Stimulated activated CD4-positive, alpha-beta T cell treated with anti-CD3 and anti-CD28 coated beads, Interleukin-2, amount 100 ng/mL, for 4 hours (primary cell): ENCODE data around the gene PIF1.
A peak's percentile ranks its signal among the peaks of the same experiment; 100 is the strongest.
"Not testable (repeated sequence)": the region's sequence is repeated elsewhere in the genome, so short reads cannot be mapped to it uniquely, and the experiment has no call there.

Experiments
- DNase-seq: peaks from one replicate; pipeline ENCODE4 v3.0.0-alpha.2; 2020; ENCODE audit warnings: low read depth

Gene PIF1

GRCh38 chr15:64847876-64848716 lies 22.6 kb upstream of the PIF1 start:
- no peak for DNase-seq

GRCh38 chr15:64847448-64847847 lies 22.0 kb upstream of the PIF1 start:
- DNase-seq, result no peak

GRCh38 chr15:64847016-64847415 lies 21.6 kb upstream of the PIF1 start:
- DNase-seq, result no peak

GRCh38 chr15:64845831-64846595 lies 20.6 kb upstream of the PIF1 start:
- no peak for DNase-seq

- DNase-seq, result no peak
These were observed 19.8 kb upstream of the PIF1 start for GRCh38 chr15:64845183-64845611.

DNA sequence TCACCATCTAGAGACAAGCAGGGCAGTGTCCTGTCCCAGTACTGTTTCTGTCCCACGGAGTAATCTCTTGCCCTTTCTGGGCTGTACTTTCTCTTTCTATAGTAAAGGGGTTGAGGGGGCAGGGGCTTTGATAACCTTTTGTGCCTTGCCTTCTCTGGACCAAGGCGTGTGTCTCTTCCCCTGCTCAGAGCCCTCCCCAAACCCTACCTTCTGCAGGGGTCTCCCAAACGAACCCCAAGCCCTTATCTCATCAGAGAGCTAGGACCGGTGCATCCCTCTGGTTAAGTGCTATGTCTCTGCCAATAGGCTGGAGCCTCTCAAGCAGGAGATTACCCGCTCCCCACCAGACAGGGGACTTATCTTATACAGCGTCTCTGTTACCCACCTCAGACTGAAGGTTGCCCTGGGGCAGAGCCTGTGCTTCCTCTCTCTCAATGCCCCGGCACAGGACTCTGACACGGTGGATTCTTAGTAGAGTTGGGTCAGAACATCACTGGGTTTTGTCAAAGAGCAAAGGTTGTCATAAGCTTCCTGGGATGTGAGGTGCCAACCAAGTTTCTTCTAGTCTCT lies 19.2 kb upstream of the PIF1 start:
- no peak for DNase-seq

GRCh38 chr15:64843991-64844390 lies 18.5 kb upstream of the PIF1 start:
- DNase-seq, result no peak

DNA sequence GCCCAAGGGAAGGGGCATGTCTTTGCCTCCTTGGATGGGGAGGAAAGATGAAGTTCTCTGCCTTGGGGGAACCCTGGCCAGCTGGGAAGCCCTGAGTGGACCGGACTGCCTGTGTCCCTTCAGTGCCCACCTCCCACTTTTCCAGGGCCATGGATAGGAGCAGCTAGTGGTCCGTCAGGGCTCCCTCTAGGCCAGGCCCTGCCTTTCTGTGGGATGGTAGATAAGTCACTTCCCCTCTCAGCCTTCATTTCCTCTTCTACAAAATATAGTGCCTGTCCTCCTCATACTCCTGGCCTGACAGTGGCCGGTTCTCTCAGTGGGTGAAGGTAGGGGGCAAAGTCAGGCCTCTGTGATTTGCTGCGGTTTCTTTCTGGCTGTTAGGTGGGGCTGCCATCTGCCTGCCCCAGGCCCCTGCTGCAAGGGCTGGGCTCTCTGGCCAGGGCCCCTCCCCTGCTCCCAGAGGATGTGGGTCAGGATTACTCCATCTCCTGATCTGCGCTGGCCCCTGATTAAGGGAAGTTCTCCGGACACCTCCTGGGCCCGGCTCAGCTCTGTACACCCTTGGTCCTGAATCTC lies 17.6 kb upstream of the PIF1 start:
- DNase-seq, result no peak

DNA sequence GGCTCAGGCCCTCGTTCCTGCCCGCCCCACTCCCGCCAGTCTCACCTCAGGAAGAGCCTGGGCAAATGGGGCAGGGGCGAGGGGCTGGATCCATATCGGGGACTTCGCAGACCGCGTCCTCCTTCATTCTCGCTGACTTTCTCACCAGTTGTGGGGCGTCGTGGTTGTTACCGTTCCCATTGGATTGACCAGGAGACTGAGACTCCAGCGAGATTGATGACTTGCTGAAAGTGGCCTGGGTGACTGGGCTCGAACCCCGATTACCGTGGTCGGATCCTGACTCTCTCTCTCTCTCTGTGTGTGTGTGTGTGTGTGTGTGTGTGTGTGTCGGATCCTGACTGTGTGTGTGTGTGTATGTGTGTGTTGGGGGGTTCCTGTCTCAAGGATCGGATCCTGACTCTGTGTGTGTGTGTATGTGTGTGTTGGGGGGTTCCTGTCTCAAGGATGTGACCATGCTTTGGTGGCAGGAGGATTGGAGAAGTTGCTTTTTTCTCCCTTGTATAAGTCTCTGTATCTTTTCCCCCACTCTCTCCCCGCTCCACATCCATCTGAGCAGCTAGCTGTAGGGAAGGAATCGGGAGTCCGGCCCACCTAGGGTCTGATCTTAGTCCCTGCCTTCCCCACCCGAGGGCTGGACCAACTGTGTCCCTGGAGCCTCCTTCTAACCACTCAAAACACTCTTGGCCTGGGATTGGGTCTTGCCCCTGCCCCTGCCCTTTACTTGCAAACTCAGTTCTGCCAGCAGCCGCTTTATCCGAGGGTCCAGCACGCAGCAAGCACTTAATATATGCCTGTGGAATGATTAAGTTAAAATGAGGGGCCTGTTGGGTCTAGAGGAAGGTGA lies 16.9 kb upstream of the PIF1 start:
- DNase-seq, result no peak

GRCh38 chr15:64841344-64842095 lies 16.1 kb upstream of the PIF1 start, which contains the start of gene PLEKHO2:
TSS of gene PLEKHO2 (plus strand) at chr15:64841915. CDS start at chr15:64842017, 102 bp downstream.
- peak; percentile 73 for DNase-seq

GRCh38 chr15:64841060-64841343 lies 15.6 kb upstream of the PIF1 start:
- no peak for DNase-seq

GRCh38 chr15:64837502-64837901 lies 12.1 kb upstream of the PIF1 start:
- DNase-seq, result no peak

- no peak for DNase-seq
These were observed 10.6 kb upstream of the PIF1 start for GRCh38 chr15:64836023-64836536.

- no peak for DNase-seq
These were observed 8.2 kb upstream of the PIF1 start for GRCh38 chr15:64833690-64834089.

DNA sequence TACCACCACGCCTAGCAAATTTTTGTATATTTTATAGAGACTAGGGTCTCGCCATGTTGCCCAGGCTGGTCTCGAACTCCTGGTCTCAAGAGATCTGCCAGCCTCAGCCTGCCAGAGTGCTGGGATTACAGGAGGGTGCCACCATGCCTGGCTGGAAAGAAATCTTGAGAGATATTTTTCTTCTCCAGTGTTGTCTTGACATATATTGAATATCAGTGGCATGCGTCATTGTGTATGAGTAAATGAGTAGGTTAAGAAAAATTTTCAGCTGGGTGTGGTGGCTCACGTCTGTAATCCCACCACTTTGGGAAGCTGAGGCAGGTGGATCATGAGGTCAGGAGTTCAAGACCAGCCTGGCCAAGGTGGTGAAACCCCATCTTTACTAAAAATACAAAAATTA lies 3.5 kb upstream of the PIF1 start:
- no peak for DNase-seq

DNA sequence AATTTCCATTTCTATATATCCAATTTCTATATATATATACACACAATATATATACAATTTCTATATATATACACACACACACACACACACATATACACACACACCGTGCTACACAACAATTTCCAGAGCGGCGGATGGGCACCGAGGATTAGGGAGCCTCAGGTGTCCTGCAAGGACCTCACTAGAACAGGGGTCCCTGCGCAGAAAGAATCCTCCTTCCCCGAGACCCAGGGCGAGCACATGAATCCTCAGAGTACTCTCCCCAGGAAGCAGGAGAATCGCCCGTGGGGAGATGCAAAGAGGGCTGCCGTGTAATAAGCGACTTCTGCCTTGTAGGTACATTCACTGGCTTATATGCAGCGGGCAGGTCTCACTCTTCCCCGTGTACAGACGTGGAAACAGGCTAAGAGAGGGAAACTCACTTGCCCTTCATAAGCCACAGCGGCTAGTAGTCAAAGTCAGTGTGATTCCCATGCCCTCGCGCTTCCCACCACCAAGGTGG lies 467 bp downstream of the PIF1 start:
- no peak for DNase-seq

DNA sequence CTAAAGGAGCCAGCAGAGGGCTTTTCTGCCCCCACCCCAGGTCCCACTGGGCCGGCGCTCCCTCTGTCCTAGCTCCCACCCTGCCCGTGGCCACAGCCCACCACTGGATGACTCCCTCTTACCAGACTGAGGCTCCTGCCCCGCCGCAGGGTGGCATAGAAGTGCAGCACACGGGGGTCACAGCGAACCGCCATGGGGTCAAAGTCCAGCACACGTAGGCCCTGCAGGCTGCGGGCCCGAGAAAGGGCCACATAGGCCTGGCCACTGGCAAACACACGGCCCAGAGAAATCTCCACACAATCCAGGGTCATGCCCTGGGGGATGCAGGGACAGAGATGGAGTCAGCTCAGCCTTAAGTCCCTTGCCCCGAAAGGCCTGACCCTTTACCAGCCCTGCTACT lies 9.0 kb downstream of the PIF1 start:
- DNase-seq, result no peak

- not testable (repeated sequence) for DNase-seq
These were observed 10.5 kb downstream of the PIF1 start for GRCh38 chr15:64814965-64815364.

DNA sequence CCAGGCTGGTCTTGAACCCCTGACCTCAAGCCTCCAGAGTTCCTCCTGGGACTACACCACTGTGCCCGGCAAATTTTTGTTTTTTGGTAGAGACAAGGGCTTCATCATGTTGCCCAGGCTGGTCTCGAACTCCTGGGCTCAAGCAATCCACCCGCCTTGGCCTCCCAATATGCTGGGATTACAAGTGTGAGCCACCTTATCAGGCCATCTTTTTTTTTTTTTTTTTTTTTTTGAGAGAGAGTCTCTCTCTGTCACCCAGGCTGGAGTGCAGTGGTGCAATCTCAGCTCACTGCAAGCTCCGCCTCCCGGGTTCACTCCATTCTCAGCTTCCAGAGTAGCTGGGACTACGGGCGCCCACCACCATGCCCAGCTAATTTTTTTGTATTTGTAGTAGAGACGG lies 11.2 kb downstream of the PIF1 start:
- not testable (repeated sequence) for DNase-seq

GRCh38 chr15:64813075-64813474 lies 12.4 kb downstream of the PIF1 start:
- no peak for DNase-seq
